Upper lobe of left lung (tissue), 6 donors: ENCODE results near the gene EPHA4. TPM values are rescaled to one million over a fixed set of nuclear protein-coding genes. Genes with fewer than 3 reads are reported as not detected.
A peak's percentile ranks its signal among the peaks of the same experiment; 100 is the strongest.

Source experiments
- ATAC-seq, 2 donors: fragments of 200-7000 bp; cut with Tn5 transposase; one replicate each; pipeline ENCODE4 v1.9.1; 2022; ENCODE audit warnings: mild to moderate bottlenecking in 2 of 2, moderate library complexity in 2 of 2; ENCODE audit not compliant: low FRiP score in 2 of 2
- DNase-seq, 2 donors: peaks; one replicate each; pipeline ENCODE4 v3.0.0-alpha.2; 2019 to 2020
- H3K27ac ChIP-seq, 4 donors: fragments of 200-600 bp; sonication (generic); one replicate each; pipeline ENCODE4 v1.5.1; 2016 to 2019
- H3K27me3 ChIP-seq, 4 donors: fragments of 200-600 bp; sonication (generic); one replicate each; pipeline ENCODE4 v1.5.1; 2017 to 2019
- H3K36me3 ChIP-seq, 4 donors: fragments of 200-600 bp; sonication (generic); one replicate each; pipeline ENCODE4 v1.5.1; 2016 to 2019
- H3K4me1 ChIP-seq, 4 donors: fragments of 200-600 bp; sonication (generic); one replicate each; pipeline ENCODE4 v1.5.1; 2018 to 2019
- H3K4me3 ChIP-seq, 4 donors: fragments of 200-600 bp; sonication (generic); one replicate each; pipeline ENCODE4 v1.5.1; 2017 to 2019; ENCODE audit warnings: mild to moderate bottlenecking in 2 of 4, moderate library complexity in 1 of 4
- H3K9me3 ChIP-seq, 4 donors: fragments of 200-600 bp; sonication (generic); one replicate each; pipeline ENCODE4 v1.5.1; 2018 to 2019
- CTCF ChIP-seq, 6 experiments: fragments of 450-650 bp in 4 of 6; fragments of 200-600 bp in 2 of 6; sonication (generic) in 2 of 6; IDR thresholded peaks; one replicate each; pipeline ENCODE4 v1.5.1; 2016 to 2019; ENCODE audit warnings: antibody characterized with exemption in 6 of 6
- EP300 ChIP-seq, 4 donors: sonication (generic); formaldehyde crosslinking; IDR thresholded peaks; one replicate each; pipeline ENCODE4 v1.5.1; 2017; ENCODE audit warnings: antibody characterized with exemption in 4 of 4, control low read depth in 2 of 4
- POLR2A ChIP-seq, 4 donors: fragments of 450-650 bp; IDR thresholded peaks; one replicate each; pipeline ENCODE4 v1.5.1; 2016 to 2017; ENCODE audit warnings: antibody characterized with exemption in 4 of 4, mild to moderate bottlenecking in 2 of 4
- POLR2AphosphoS5 ChIP-seq, 2 donors: sonication (generic); formaldehyde crosslinking; IDR thresholded peaks; one replicate each; pipeline ENCODE4 v1.5.1; 2017; ENCODE audit warnings: antibody characterized with exemption in 2 of 2
- WGBS, 2 donors: methylation state at CpG; one replicate each; pipeline ENCODE4 v1.1.5; 2017 to 2018; 5-methylcytosine and 5-hydroxymethylcytosine counted together
- total RNA-seq, 6 donors: library from RNA; depleted of rRNA in 4 of 6; stranded (reverse); fragments of >200 nt in 4 of 6; gene quantifications; one replicate each; pipeline versions ENCODE4 v1.1.0 to v1.2.1, GENCODE V29; 2016 to 2021
- donor health status: DM: no; HTN: no; CAD: no; lungs with moderate emphysema.
- donor health status: DM: no; HTN: yes; CAD: no; lungs with severe emphysema.

EPHA4 gene
- total RNA-seq, 6 donors from 2014 or later, result 9.5 to 33.5 (median 22.3) TPM

GRCh38 chr2:221478485-221478863 is 93.6 kb downstream of the EPHA4 start:
- Histone ChIP-seq H3K27me3 (no peaks in the 10 kb centered on the region), H3K9me3 (no peaks in the 10 kb centered on the region), H3K4me3 (no peak overlapping the region), H3K36me3 (no peaks in the 10 kb centered on the region), H3K27ac (no peak overlapping the region), H3K4me1 (no peaks in the 10 kb centered on the region)
- DNase-seq, result no peak
- TF ChIP-seq CTCF (IDR thresholded peaks at IDR 0.05) (no peak), EP300 (IDR thresholded peaks at IDR 0.05) (no peak), POLR2AphosphoS5 (IDR thresholded peaks at IDR 0.05) (no peak)
- ATAC-seq, result peak in 1 of 2 donors; percentile 41
- WGBS, 2 donors, result 67 to 75% methylated on average over 2 of the region's 2 CpGs

GRCh38 chr2:221477714-221478484 is 94.2 kb downstream of the EPHA4 start:
- DNase-seq, result no peak
- TF ChIP-seq CTCF (IDR thresholded peaks at IDR 0.05) (no peak), POLR2AphosphoS5 (IDR thresholded peaks at IDR 0.05) (no peak), POLR2A (IDR thresholded peaks at IDR 0.05) (no peak), EP300 (IDR thresholded peaks at IDR 0.05) (no peak)
- H3K4me1 ChIP-seq, result no peaks in the 10 kb centered on the region
- H3K4me3 ChIP-seq, result no peak overlapping the region
- no peak overlapping the region for H3K27ac ChIP-seq
- H3K36me3 ChIP-seq, result no peaks in the 10 kb centered on the region
- no peak for ATAC-seq
- 69 to 71% methylated on average over 8 of the region's 8 CpGs for WGBS, 2 donors
- H3K9me3 ChIP-seq, result no peaks in the 10 kb centered on the region
- H3K27me3 ChIP-seq, result no peaks in the 10 kb centered on the region

- H3K27me3 ChIP-seq, result no peaks in the 10 kb centered on the region
- WGBS, 2 donors, result 94 to 96% methylated on average over 1 of the region's 1 CpG
- H3K9me3 ChIP-seq, result no peaks in the 10 kb centered on the region
- DNase-seq (no peak), ATAC-seq (no peak)
- H3K27ac ChIP-seq, result no peak overlapping the region
- no peaks in the 10 kb centered on the region for H3K4me1 ChIP-seq
- TF ChIP-seq POLR2AphosphoS5 (IDR thresholded peaks at IDR 0.05) (no peak), EP300 (IDR thresholded peaks at IDR 0.05) (no peak), CTCF (IDR thresholded peaks at IDR 0.05) (no peak)
- H3K4me3 ChIP-seq, result no peak overlapping the region
- H3K36me3 ChIP-seq, result no peaks in the 10 kb centered on the region
These were observed 95.9 kb downstream of the EPHA4 start for GRCh38 chr2:221476195-221476594.

GRCh38 chr2:221473451-221473850 is 98.7 kb downstream of the EPHA4 start:
- Histone ChIP-seq H3K27me3 (no peaks in the 10 kb centered on the region), H3K4me1 (no peaks in the 10 kb centered on the region), H3K9me3 (no peaks in the 10 kb centered on the region), H3K4me3 (no peak overlapping the region), H3K27ac (no peak overlapping the region), H3K36me3 (no peaks in the 10 kb centered on the region)
- no peak for ATAC-seq
- no peak for TF ChIP-seq EP300 (IDR thresholded peaks at IDR 0.05)
- TF ChIP-seq CTCF (IDR thresholded peaks at IDR 0.05), result no peak
- TF ChIP-seq POLR2AphosphoS5 (IDR thresholded peaks at IDR 0.05), result no peak
- TF ChIP-seq POLR2A (IDR thresholded peaks at IDR 0.05), result no peak
- no peak for DNase-seq

- Histone ChIP-seq H3K9me3 (no peaks in the 10 kb centered on the region), H3K27me3 (no peaks in the 10 kb centered on the region), H3K27ac (peak overlapping the region in 1 of 4 donors; percentile 24), H3K36me3 (no peaks in the 10 kb centered on the region), H3K4me3 (no peak overlapping the region), H3K4me1 (peaks cover 2 to 13% (median 8%) of the 10 kb centered on the region in 4 donors)
- ATAC-seq (no peak), DNase-seq (no peak)
- WGBS, 2 donors, result 67 to 89% methylated on average over 2 of the region's 2 CpGs
- no peak for TF ChIP-seq CTCF (IDR thresholded peaks at IDR 0.05)
These were observed 103.8 kb downstream of the EPHA4 start for GRCh38 chr2:221468317-221468716.
